Upper lobe of right lung (tissue), 1 donor: Measurements from ENCODE around the gene BSDC1. TPM values are rescaled to one million over a fixed set of nuclear protein-coding genes. Genes with fewer than 3 reads are reported as not detected.

Experiments
- ATAC-seq: fragments of 200-7000 bp; cut with Tn5 transposase; one replicate; pipeline ENCODE4 v1.9.1; 2020; ENCODE audit warnings: mild to moderate bottlenecking, moderate library complexity
- DNase-seq: peaks from one replicate; pipeline ENCODE4 v3.0.0-alpha.2; 2020
- H3K27ac ChIP-seq: fragments of 200-600 bp; one replicate; pipeline ENCODE4 v1.8.0; 2022
- H3K27me3 ChIP-seq: fragments of 200-600 bp; one replicate; pipeline ENCODE4 v1.8.0; 2022; ENCODE audit warnings: mild to moderate bottlenecking
- H3K36me3 ChIP-seq: fragments of 200-600 bp; one replicate; pipeline ENCODE4 v1.8.0; 2022
- H3K4me1 ChIP-seq: fragments of 200-600 bp; one replicate; pipeline ENCODE4 v1.8.0; 2022
- H3K4me3 ChIP-seq: fragments of 200-600 bp; one replicate; pipeline ENCODE4 v1.8.0; 2022; ENCODE audit warnings: mild to moderate bottlenecking
- H3K9me3 ChIP-seq: fragments of 200-600 bp; one replicate; pipeline ENCODE4 v1.8.0; 2022
- CTCF ChIP-seq: fragments of 200-600 bp; IDR thresholded peaks from one replicate; pipeline ENCODE4 v1.8.0; 2022; ENCODE audit warnings: antibody characterized with exemption
- intact Hi-C: fragments of 100-400 bp; cut with DNase I; formaldehyde crosslinking; loops from one replicate; pipeline ENCODE4 v1.11.0; 2022
- total RNA-seq: library from RNA; stranded (reverse); fragmentation: NEBNext Ultra II Directional; extraction: Animal tissue kit (Norgen Biotek cat#: 25700); gene quantifications from one replicate; pipeline ENCODE4 v1.2.1, GENCODE V29; 2021
- donor health status: DM: no; HTN: yes; CAD: no; lungs with severe emphysema.

Gene BSDC1
- total RNA-seq, 1 donor from 2014 or later = 67.6 TPM

GRCh38 chr1:32327204-32327603 is 67.0 kb downstream of the BSDC1 start:
- intact Hi-C loops = no loop called here

GRCh38 chr1:32321712-32322291 is 72.4 kb downstream of the BSDC1 start:
- ATAC-seq = peak; percentile 49
- Histone ChIP-seq H3K9me3 (no peaks in the 10 kb centered on the region), H3K36me3 (peaks cover 42% of the 10 kb centered on the region), H3K27me3 (no peaks in the 10 kb centered on the region), H3K4me3 (no peak overlapping the region), H3K27ac (no peak overlapping the region), H3K4me1 (peaks cover 10% of the 10 kb centered on the region)
- no peak for DNase-seq
- intact Hi-C loops = no loop called here
- TF ChIP-seq CTCF = no peak

More at GRCh38 chr1:32327204-32327603, 67.0 kb downstream of the BSDC1 start:
- no peak for TF ChIP-seq CTCF
- ATAC-seq (no peak), DNase-seq (no peak)
- Histone ChIP-seq H3K27me3 (no peaks in the 10 kb centered on the region), H3K4me3 (no peak overlapping the region), H3K36me3 (peaks cover 68% of the 10 kb centered on the region), H3K27ac (no peak overlapping the region), H3K4me1 (no peaks in the 10 kb centered on the region), H3K9me3 (no peaks in the 10 kb centered on the region)

GRCh38 chr1:32318127-32318869 is 75.9 kb downstream of the BSDC1 start:
- no peak for TF ChIP-seq CTCF
- Histone ChIP-seq H3K36me3 (peaks cover 35% of the 10 kb centered on the region), H3K4me3 (no peak overlapping the region), H3K9me3 (no peaks in the 10 kb centered on the region), H3K27me3 (no peaks in the 10 kb centered on the region), H3K4me1 (peaks cover 10% of the 10 kb centered on the region), H3K27ac (no peak overlapping the region)
- intact Hi-C loops = no loop called here
- no peak for ATAC-seq
- no peak for DNase-seq

GRCh38 chr1:32316903-32317277 is 77.4 kb downstream of the BSDC1 start:
- H3K27me3 ChIP-seq = no peaks in the 10 kb centered on the region
- peaks cover 32% of the 10 kb centered on the region for H3K36me3 ChIP-seq
- no peak overlapping the region for H3K27ac ChIP-seq
- no peak for TF ChIP-seq CTCF
- H3K9me3 ChIP-seq = no peaks in the 10 kb centered on the region
- DNase-seq (no peak), ATAC-seq (no peak)
- H3K4me3 ChIP-seq = no peak overlapping the region
- peaks cover 13% of the 10 kb centered on the region for H3K4me1 ChIP-seq
- intact Hi-C loops = no loop called here

Other genes with a start within 250 kb of the BSDC1 start
- gene TXLNA, start 214.8 kb downstream of the BSDC1 start, total RNA-seq = 47.5 TPM
- gene CCDC28B, start 193.8 kb downstream of the BSDC1 start, total RNA-seq = 2.7 TPM
- gene IQCC, start 188.8 kb downstream of the BSDC1 start, total RNA-seq = 1.2 TPM
- gene DCDC2B, start 185.4 kb downstream of the BSDC1 start, total RNA-seq = not detected
- gene TMEM234, start 172.1 kb downstream of the BSDC1 start, total RNA-seq = 22.3 TPM
- gene EIF3I, start 172.0 kb downstream of the BSDC1 start, total RNA-seq = 116 TPM
- 65.9 TPM for gene FAM167B, start 147.2 kb downstream of the BSDC1 start, total RNA-seq
- gene LCK, start 143.2 kb downstream of the BSDC1 start, total RNA-seq = 8.3 TPM
- 71.2 TPM for gene HDAC1, start 102.4 kb downstream of the BSDC1 start, total RNA-seq
- 44.5 TPM for gene MARCKSL1, start 58.2 kb downstream of the BSDC1 start, total RNA-seq
- gene FAM229A, start 32.0 kb downstream of the BSDC1 start, total RNA-seq = 9.3 TPM
- 2.5 TPM for gene TSSK3, start 31.9 kb downstream of the BSDC1 start, total RNA-seq
- gene ZBTB8B, start 70.6 kb upstream of the BSDC1 start, total RNA-seq = not detected
- gene ZBTB8A, start 145.0 kb upstream of the BSDC1 start, total RNA-seq = 9.7 TPM